ENCODE measurements around the gene LGMN. TPM values are rescaled to one million over a fixed set of nuclear protein-coding genes. Genes with fewer than 3 reads are reported as not detected.

The LGMN gene
- total and polyA plus RNA-seq, 2 donors (not counting 1 experiment from before 2014, with no cell fraction given), result 22.6 to 61.0 TPM

DNA sequence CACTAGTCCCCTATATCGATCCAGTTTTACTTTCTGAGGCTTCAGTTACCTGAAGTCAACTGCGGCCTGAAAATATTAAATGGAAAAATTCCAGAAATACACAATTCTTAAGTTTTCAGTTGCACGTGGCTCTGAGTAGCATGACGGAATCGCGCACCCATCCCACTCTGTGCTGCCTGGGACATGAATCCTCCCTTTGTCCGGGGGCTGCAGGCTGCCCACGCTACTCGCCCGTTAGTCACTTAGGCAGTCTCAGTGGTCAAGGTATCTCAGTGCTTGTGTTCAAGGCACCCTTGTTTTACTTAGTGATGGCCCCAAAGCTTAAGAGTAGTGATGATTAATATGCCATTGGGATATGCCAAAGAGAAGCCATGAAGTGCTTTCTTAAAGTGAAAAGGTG lies 46.6 kb downstream of the LGMN start:
- Histone ChIP-seq H3K27ac (ENCODE audit: insufficient read depth, low read length) (no peak overlapping the region), H3K9ac (ENCODE audit: insufficient read depth, low read length) (no peak overlapping the region), H3K4me3 (replicated peaks in 1 of 4; ENCODE audit: control extremely low read depth in 1 of 4, insufficient read depth in 1 of 4, low read depth in 3 of 4, low read length in 4 of 4) (no peak overlapping the region), H3K4me1 (ENCODE audit: control insufficient read depth, extremely low read depth, insufficient read depth, low read length) (no peaks in the 10 kb centered on the region), H3K9me3 (ENCODE audit: control insufficient read depth, insufficient read depth, low read depth, low read length) (no peaks in the 10 kb centered on the region), H3K4me2 (ENCODE audit: extremely low read depth, insufficient read depth, low read length) (no peak overlapping the region), H3K79me2 (ENCODE audit: control insufficient read depth, insufficient read depth, low read length) (no peaks in the 10 kb centered on the region), H2AFZ (ENCODE audit: low read length) (no peak overlapping the region), H4K20me1 (ENCODE audit: control insufficient read depth, extremely low read depth, insufficient read depth, low read length) (no peaks in the 10 kb centered on the region), H3K36me3 (ENCODE audit: control insufficient read depth, insufficient read depth, low read length) (no peaks in the 10 kb centered on the region), H3K27me3 (ENCODE audit: control insufficient read depth, insufficient read depth, low read length) (no peaks in the 10 kb centered on the region)
- DNase-seq (ENCODE audit: low read depth in 2 of 2), result no peak
- TF ChIP-seq, protein P1, sequence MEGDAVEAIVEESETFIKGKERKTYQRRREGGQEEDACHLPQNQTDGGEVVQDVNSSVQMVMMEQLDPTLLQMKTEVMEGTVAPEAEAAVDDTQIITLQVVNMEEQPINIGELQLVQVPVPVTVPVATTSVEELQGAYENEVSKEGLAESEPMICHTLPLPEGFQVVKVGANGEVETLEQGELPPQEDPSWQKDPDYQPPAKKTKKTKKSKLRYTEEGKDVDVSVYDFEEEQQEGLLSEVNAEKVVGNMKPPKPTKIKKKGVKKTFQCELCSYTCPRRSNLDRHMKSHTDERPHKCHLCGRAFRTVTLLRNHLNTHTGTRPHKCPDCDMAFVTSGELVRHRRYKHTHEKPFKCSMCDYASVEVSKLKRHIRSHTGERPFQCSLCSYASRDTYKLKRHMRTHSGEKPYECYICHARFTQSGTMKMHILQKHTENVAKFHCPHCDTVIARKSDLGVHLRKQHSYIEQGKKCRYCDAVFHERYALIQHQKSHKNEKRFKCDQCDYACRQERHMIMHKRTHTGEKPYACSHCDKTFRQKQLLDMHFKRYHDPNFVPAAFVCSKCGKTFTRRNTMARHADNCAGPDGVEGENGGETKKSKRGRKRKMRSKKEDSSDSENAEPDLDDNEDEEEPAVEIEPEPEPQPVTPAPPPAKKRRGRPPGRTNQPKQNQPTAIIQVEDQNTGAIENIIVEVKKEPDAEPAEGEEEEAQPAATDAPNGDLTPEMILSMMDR (conservative IDR thresholded peaks at IDR 0.05 in 1 of 2, IDR thresholded peaks at IDR 0.05 in 1 of 2; ENCODE audit: low read depth in 1 of 2, low read length in 2 of 2), result no peak
- TF ChIP-seq EZH2 (IDR thresholded peaks at IDR 0.05; ENCODE audit: low read length, missing control alignments), result no peak

DNA sequence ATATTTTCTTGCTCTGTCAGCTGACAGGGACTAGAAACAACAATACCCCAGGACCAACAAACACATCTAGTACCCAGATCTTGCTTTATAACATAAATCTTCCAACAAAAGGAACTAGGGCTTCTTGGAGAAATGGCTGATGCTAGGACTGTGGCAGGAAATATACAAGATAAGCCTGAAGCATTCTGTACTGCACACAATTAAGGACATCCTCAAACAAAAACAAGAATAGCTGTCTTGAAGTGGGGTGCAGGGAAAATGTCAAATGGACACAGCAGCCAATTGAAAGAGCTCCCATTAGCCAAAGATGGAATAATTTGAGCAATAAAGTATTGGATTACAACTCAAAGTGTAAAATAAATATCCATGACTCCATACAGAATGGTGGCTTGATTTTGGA lies 50.0 kb downstream of the LGMN start:
- Histone ChIP-seq H3K36me3 (ENCODE audit: control insufficient read depth, insufficient read depth, low read length) (no peaks in the 10 kb centered on the region), H3K79me2 (ENCODE audit: control insufficient read depth, insufficient read depth, low read length) (no peaks in the 10 kb centered on the region), H3K9me3 (ENCODE audit: control insufficient read depth, insufficient read depth, low read depth, low read length) (no peaks in the 10 kb centered on the region), H4K20me1 (ENCODE audit: control insufficient read depth, extremely low read depth, insufficient read depth, low read length) (no peaks in the 10 kb centered on the region), H3K27me3 (ENCODE audit: control insufficient read depth, insufficient read depth, low read length) (no peaks in the 10 kb centered on the region), H3K9ac (ENCODE audit: insufficient read depth, low read length) (no peak overlapping the region), H2AFZ (ENCODE audit: low read length) (no peak overlapping the region), H3K27ac (ENCODE audit: insufficient read depth, low read length) (no peak overlapping the region), H3K4me2 (ENCODE audit: extremely low read depth, insufficient read depth, low read length) (no peak overlapping the region), H3K4me3 (replicated peaks in 1 of 4; ENCODE audit: control extremely low read depth in 1 of 4, insufficient read depth in 1 of 4, low read depth in 3 of 4, low read length in 4 of 4) (no peak overlapping the region), H3K4me1 (ENCODE audit: control insufficient read depth, extremely low read depth, insufficient read depth, low read length) (no peaks in the 10 kb centered on the region)
- TF ChIP-seq, protein P1 (conservative IDR thresholded peaks at IDR 0.05 in 1 of 2, IDR thresholded peaks at IDR 0.05 in 1 of 2; ENCODE audit: low read depth in 1 of 2, low read length in 2 of 2), result no peak
- no peak for TF ChIP-seq EZH2 (IDR thresholded peaks at IDR 0.05; ENCODE audit: low read length, missing control alignments)
- DNase-seq (ENCODE audit: low read depth in 2 of 2), result no peak

DNA sequence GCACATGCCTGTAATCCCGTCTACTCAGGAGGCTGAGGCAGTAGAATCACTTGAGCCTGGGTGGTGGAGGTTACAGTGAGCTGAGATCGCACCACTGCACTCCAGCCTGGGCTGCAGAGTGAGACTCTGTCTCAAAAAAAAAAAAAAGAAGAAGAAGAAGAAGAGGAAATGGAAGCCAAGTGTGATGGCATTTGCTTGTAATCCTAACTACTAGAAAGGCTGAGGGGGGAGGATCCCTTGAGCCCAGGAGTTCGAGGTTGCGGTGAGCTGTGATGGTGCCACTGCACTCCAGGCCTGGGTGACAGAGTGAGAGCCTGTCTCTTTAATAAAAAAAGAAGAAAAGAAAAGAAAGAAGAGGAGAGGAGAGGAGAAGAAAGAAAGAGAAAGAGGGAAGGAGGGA lies 52.1 kb downstream of the LGMN start:
- Histone ChIP-seq H4K20me1 (ENCODE audit: control insufficient read depth, extremely low read depth, insufficient read depth, low read length) (no peaks in the 10 kb centered on the region), H3K9me3 (ENCODE audit: control insufficient read depth, insufficient read depth, low read depth, low read length) (no peaks in the 10 kb centered on the region), H3K79me2 (ENCODE audit: control insufficient read depth, insufficient read depth, low read length) (no peaks in the 10 kb centered on the region), H3K9ac (ENCODE audit: insufficient read depth, low read length) (no peak overlapping the region), H2AFZ (ENCODE audit: low read length) (no peak overlapping the region), H3K4me2 (ENCODE audit: extremely low read depth, insufficient read depth, low read length) (no peak overlapping the region), H3K27ac (ENCODE audit: insufficient read depth, low read length) (no peak overlapping the region), H3K36me3 (ENCODE audit: control insufficient read depth, insufficient read depth, low read length) (no peaks in the 10 kb centered on the region), H3K4me1 (ENCODE audit: control insufficient read depth, extremely low read depth, insufficient read depth, low read length) (peaks cover 2% of the 10 kb centered on the region), H3K27me3 (ENCODE audit: control insufficient read depth, insufficient read depth, low read length) (no peaks in the 10 kb centered on the region), H3K4me3 (replicated peaks in 1 of 4; ENCODE audit: control extremely low read depth in 1 of 4, insufficient read depth in 1 of 4, low read depth in 3 of 4, low read length in 4 of 4) (no peak overlapping the region)
- TF ChIP-seq EZH2 (IDR thresholded peaks at IDR 0.05; ENCODE audit: low read length, missing control alignments), result no peak
- TF ChIP-seq, protein P1 (conservative IDR thresholded peaks at IDR 0.05 in 1 of 2, IDR thresholded peaks at IDR 0.05 in 1 of 2; ENCODE audit: low read depth in 1 of 2, low read length in 2 of 2), result no peak
- DNase-seq (ENCODE audit: low read depth in 2 of 2), result no peak
